ENCODE results near the gene MISP.
"Not testable (repeated sequence)": the region's sequence is repeated elsewhere in the genome, so short reads cannot be mapped to it uniquely, and the experiment has no call there.

Gene MISP

GRCh38 chr19:739998-740715 is 10.8 kb upstream of the MISP start:
- peaks cover 3% of the 10 kb centered on the region for H3K36me3 ChIP-seq (ENCODE audit: control insufficient read depth, insufficient read depth, low read length)
- peaks cover 12% of the 10 kb centered on the region for H3K9me3 ChIP-seq (ENCODE audit: control insufficient read depth, low read length)
- H3K4me1 ChIP-seq (ENCODE audit: control insufficient read depth, insufficient read depth, low read length, poor library complexity, severe bottlenecking) = no peaks in the 10 kb centered on the region
- WGBS, 2 experiments (ENCODE audit: insufficient coverage in 2 of 2) = 90 to 92% methylated on average over 24 to 29 of the region's 36 CpGs
- H3K27ac ChIP-seq (ENCODE audit: low read depth, low read length, severe bottlenecking) = no peak overlapping the region
- H3K4me3 ChIP-seq (ENCODE audit: extremely low read depth, insufficient read depth, low read length, poor library complexity, severe bottlenecking) = no peak overlapping the region

GRCh38 chr19:740816-741505 is 10.0 kb upstream of the MISP start:
- peaks cover 15% of the 10 kb centered on the region for H3K9me3 ChIP-seq (ENCODE audit: control insufficient read depth, low read length)
- not testable (repeated sequence) for H3K4me1 ChIP-seq (ENCODE audit: control insufficient read depth, insufficient read depth, low read length, poor library complexity, severe bottlenecking); H3K4me3 ChIP-seq (ENCODE audit: extremely low read depth, insufficient read depth, low read length, poor library complexity, severe bottlenecking); H3K27ac ChIP-seq (ENCODE audit: low read depth, low read length, severe bottlenecking); H3K36me3 ChIP-seq (ENCODE audit: control insufficient read depth, insufficient read depth, low read length)
- WGBS, 2 experiments (ENCODE audit: insufficient coverage in 2 of 2) = 83 to 91% methylated on average over 8 to 11 of the region's 16 CpGs

- peaks cover 18% of the 10 kb centered on the region for H3K9me3 ChIP-seq (ENCODE audit: control insufficient read depth, low read length)
- H3K4me3 ChIP-seq (ENCODE audit: extremely low read depth, insufficient read depth, low read length, poor library complexity, severe bottlenecking) = no peak overlapping the region
- 81% methylated on average over 10 to 13 of the region's 19 CpGs for WGBS, 2 experiments (ENCODE audit: insufficient coverage in 2 of 2)
- H3K4me1 ChIP-seq (ENCODE audit: control insufficient read depth, insufficient read depth, low read length, poor library complexity, severe bottlenecking) = no peaks in the 10 kb centered on the region
- no peak overlapping the region for H3K27ac ChIP-seq (ENCODE audit: low read depth, low read length, severe bottlenecking)
- no peaks in the 10 kb centered on the region for H3K36me3 ChIP-seq (ENCODE audit: control insufficient read depth, insufficient read depth, low read length)
These were observed 9.3 kb upstream of the MISP start for GRCh38 chr19:741506-742131.

- no peak overlapping the region for H3K27ac ChIP-seq (ENCODE audit: low read depth, low read length, severe bottlenecking)
- H3K4me3 ChIP-seq (ENCODE audit: extremely low read depth, insufficient read depth, low read length, poor library complexity, severe bottlenecking) = no peak overlapping the region
- H3K9me3 ChIP-seq (ENCODE audit: control insufficient read depth, low read length) = peaks cover 23% of the 10 kb centered on the region
- H3K4me1 ChIP-seq (ENCODE audit: control insufficient read depth, insufficient read depth, low read length, poor library complexity, severe bottlenecking) = no peaks in the 10 kb centered on the region
- H3K36me3 ChIP-seq (ENCODE audit: control insufficient read depth, insufficient read depth, low read length) = no peaks in the 10 kb centered on the region
- WGBS, 2 experiments (ENCODE audit: insufficient coverage in 2 of 2) = 93 to 95% methylated on average over 23 of the region's 24 CpGs
These were observed 8.3 kb upstream of the MISP start for GRCh38 chr19:742540-743075.

- 85 to 87% methylated on average over 8 to 9 of the region's 13 CpGs for WGBS, 2 experiments (ENCODE audit: insufficient coverage in 2 of 2)
- H3K9me3 ChIP-seq (ENCODE audit: control insufficient read depth, low read length) = peaks cover 27% of the 10 kb centered on the region
- no peak overlapping the region for H3K27ac ChIP-seq (ENCODE audit: low read depth, low read length, severe bottlenecking)
- no peak overlapping the region for H3K4me3 ChIP-seq (ENCODE audit: extremely low read depth, insufficient read depth, low read length, poor library complexity, severe bottlenecking)
- no peaks in the 10 kb centered on the region for H3K36me3 ChIP-seq (ENCODE audit: control insufficient read depth, insufficient read depth, low read length)
- H3K4me1 ChIP-seq (ENCODE audit: control insufficient read depth, insufficient read depth, low read length, poor library complexity, severe bottlenecking) = no peaks in the 10 kb centered on the region
These were observed 7.7 kb upstream of the MISP start for GRCh38 chr19:743168-743687.

- not testable (repeated sequence) for H3K4me1 ChIP-seq (ENCODE audit: control insufficient read depth, insufficient read depth, low read length, poor library complexity, severe bottlenecking); H3K4me3 ChIP-seq (ENCODE audit: extremely low read depth, insufficient read depth, low read length, poor library complexity, severe bottlenecking); H3K27ac ChIP-seq (ENCODE audit: low read depth, low read length, severe bottlenecking); H3K36me3 ChIP-seq (ENCODE audit: control insufficient read depth, insufficient read depth, low read length)
- WGBS, 2 experiments (ENCODE audit: insufficient coverage in 2 of 2) = 89 to 93% methylated on average over 3 to 7 of the region's 7 CpGs
- H3K9me3 ChIP-seq (ENCODE audit: control insufficient read depth, low read length) = peaks cover 27% of the 10 kb centered on the region
These were observed 5.8 kb upstream of the MISP start for GRCh38 chr19:745138-745537.

GRCh38 chr19:746208-746819 is 4.6 kb upstream of the MISP start:
- H3K27ac ChIP-seq (ENCODE audit: low read depth, low read length, severe bottlenecking) = no peak overlapping the region
- H3K4me1 ChIP-seq (ENCODE audit: control insufficient read depth, insufficient read depth, low read length, poor library complexity, severe bottlenecking) = peaks cover 3% of the 10 kb centered on the region
- H3K9me3 ChIP-seq (ENCODE audit: control insufficient read depth, low read length) = peaks cover 27% of the 10 kb centered on the region
- no peak overlapping the region for H3K4me3 ChIP-seq (ENCODE audit: extremely low read depth, insufficient read depth, low read length, poor library complexity, severe bottlenecking)
- H3K36me3 ChIP-seq (ENCODE audit: control insufficient read depth, insufficient read depth, low read length) = no peaks in the 10 kb centered on the region
- 94% methylated on average over 29 to 35 of the region's 43 CpGs for WGBS, 2 experiments (ENCODE audit: insufficient coverage in 2 of 2)

- Histone ChIP-seq H3K4me1 (ENCODE audit: control insufficient read depth, insufficient read depth, low read length, poor library complexity, severe bottlenecking) (peaks cover 10% of the 10 kb centered on the region), H3K4me3 (ENCODE audit: extremely low read depth, insufficient read depth, low read length, poor library complexity, severe bottlenecking) (no peak overlapping the region), H3K36me3 (ENCODE audit: control insufficient read depth, insufficient read depth, low read length) (no peaks in the 10 kb centered on the region), H3K9me3 (ENCODE audit: control insufficient read depth, low read length) (peaks cover 27% of the 10 kb centered on the region), H3K27ac (ENCODE audit: low read depth, low read length, severe bottlenecking) (no peak overlapping the region)
- 96 to 98% methylated on average over 15 to 19 of the region's 22 CpGs for WGBS, 2 experiments (ENCODE audit: insufficient coverage in 2 of 2)
These were observed 4.0 kb upstream of the MISP start for GRCh38 chr19:746956-747355.

- Histone ChIP-seq H3K36me3 (ENCODE audit: control insufficient read depth, insufficient read depth, low read length) (no peaks in the 10 kb centered on the region), H3K9me3 (ENCODE audit: control insufficient read depth, low read length) (peaks cover 27% of the 10 kb centered on the region), H3K4me3 (ENCODE audit: extremely low read depth, insufficient read depth, low read length, poor library complexity, severe bottlenecking) (no peak overlapping the region), H3K27ac (ENCODE audit: low read depth, low read length, severe bottlenecking) (no peak overlapping the region), H3K4me1 (ENCODE audit: control insufficient read depth, insufficient read depth, low read length, poor library complexity, severe bottlenecking) (peaks cover 10% of the 10 kb centered on the region)
- WGBS, 2 experiments (ENCODE audit: insufficient coverage in 2 of 2) = 95 to 96% methylated on average over 21 to 26 of the region's 28 CpGs
These were observed 3.3 kb upstream of the MISP start for GRCh38 chr19:747432-748273.

GRCh38 chr19:748274-748598 is 2.7 kb upstream of the MISP start:
- no peak overlapping the region for H3K4me3 ChIP-seq (ENCODE audit: extremely low read depth, insufficient read depth, low read length, poor library complexity, severe bottlenecking)
- WGBS, 2 experiments (ENCODE audit: insufficient coverage in 2 of 2) = 81 to 91% methylated on average over 8 to 14 of the region's 14 CpGs
- peaks cover 10% of the 10 kb centered on the region for H3K4me1 ChIP-seq (ENCODE audit: control insufficient read depth, insufficient read depth, low read length, poor library complexity, severe bottlenecking)
- H3K27ac ChIP-seq (ENCODE audit: low read depth, low read length, severe bottlenecking) = no peak overlapping the region
- H3K36me3 ChIP-seq (ENCODE audit: control insufficient read depth, insufficient read depth, low read length) = no peaks in the 10 kb centered on the region
- H3K9me3 ChIP-seq (ENCODE audit: control insufficient read depth, low read length) = peaks cover 26% of the 10 kb centered on the region
